Measurements from ENCODE around the gene RSPRY1. TPM values are rescaled to one million over a fixed set of nuclear protein-coding genes. Genes with fewer than 3 reads are reported as not detected.

Gene RSPRY1
- total RNA-seq, 3 donors from 2014 or later: 40.6 to 44.1 (median 42.0) TPM

GRCh38 chr16:57284952-57285363 lies 98.8 kb downstream of the RSPRY1 start:
- ATAC-seq: no peak
- DNase-seq: no peak
- H3K9me3 ChIP-seq: no peaks in the 10 kb centered on the region
- intact Hi-C loops (cut with DNase I, micrococcal nuclease): no loop called here
- TF ChIP-seq, protein P1, sequence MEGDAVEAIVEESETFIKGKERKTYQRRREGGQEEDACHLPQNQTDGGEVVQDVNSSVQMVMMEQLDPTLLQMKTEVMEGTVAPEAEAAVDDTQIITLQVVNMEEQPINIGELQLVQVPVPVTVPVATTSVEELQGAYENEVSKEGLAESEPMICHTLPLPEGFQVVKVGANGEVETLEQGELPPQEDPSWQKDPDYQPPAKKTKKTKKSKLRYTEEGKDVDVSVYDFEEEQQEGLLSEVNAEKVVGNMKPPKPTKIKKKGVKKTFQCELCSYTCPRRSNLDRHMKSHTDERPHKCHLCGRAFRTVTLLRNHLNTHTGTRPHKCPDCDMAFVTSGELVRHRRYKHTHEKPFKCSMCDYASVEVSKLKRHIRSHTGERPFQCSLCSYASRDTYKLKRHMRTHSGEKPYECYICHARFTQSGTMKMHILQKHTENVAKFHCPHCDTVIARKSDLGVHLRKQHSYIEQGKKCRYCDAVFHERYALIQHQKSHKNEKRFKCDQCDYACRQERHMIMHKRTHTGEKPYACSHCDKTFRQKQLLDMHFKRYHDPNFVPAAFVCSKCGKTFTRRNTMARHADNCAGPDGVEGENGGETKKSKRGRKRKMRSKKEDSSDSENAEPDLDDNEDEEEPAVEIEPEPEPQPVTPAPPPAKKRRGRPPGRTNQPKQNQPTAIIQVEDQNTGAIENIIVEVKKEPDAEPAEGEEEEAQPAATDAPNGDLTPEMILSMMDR (IDR thresholded peaks at IDR 0.05): no peak
- H3K4me3 ChIP-seq: peak overlapping the region; percentile 14
- H3K4me1 ChIP-seq (ENCODE audit: low read depth): peaks cover 11% of the 10 kb centered on the region
- H3K36me3 ChIP-seq (ENCODE audit: low read depth): no peaks in the 10 kb centered on the region

DNA sequence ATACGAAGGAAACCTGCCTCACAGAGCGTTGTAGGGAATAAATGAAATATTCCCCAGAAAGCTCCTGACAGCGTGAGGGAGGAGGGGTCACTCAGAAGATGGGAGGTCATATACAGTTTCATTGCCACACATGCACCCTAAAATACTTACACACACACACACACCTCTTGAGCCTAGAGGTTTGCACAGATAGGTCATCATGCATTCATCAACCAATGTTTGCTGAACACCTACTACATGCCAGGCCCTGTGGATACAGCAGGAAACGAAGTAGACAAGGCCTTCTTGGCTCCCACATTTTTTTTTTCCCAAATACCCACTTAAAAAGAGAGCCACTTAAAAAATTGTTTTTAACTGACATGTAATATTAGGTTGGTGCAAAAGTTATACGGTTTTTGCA lies 99.2 kb downstream of the RSPRY1 start:
- no peak for ATAC-seq
- DNase-seq: no peak
- no peak overlapping the region for H3K4me3 ChIP-seq
- no peaks in the 10 kb centered on the region for H3K36me3 ChIP-seq (ENCODE audit: low read depth)
- TF ChIP-seq, protein P1 (IDR thresholded peaks at IDR 0.05): no peak
- H3K4me1 ChIP-seq (ENCODE audit: low read depth): peaks cover 9% of the 10 kb centered on the region
- intact Hi-C loops (cut with DNase I, micrococcal nuclease): no loop called here
- no peaks in the 10 kb centered on the region for H3K9me3 ChIP-seq

DNA sequence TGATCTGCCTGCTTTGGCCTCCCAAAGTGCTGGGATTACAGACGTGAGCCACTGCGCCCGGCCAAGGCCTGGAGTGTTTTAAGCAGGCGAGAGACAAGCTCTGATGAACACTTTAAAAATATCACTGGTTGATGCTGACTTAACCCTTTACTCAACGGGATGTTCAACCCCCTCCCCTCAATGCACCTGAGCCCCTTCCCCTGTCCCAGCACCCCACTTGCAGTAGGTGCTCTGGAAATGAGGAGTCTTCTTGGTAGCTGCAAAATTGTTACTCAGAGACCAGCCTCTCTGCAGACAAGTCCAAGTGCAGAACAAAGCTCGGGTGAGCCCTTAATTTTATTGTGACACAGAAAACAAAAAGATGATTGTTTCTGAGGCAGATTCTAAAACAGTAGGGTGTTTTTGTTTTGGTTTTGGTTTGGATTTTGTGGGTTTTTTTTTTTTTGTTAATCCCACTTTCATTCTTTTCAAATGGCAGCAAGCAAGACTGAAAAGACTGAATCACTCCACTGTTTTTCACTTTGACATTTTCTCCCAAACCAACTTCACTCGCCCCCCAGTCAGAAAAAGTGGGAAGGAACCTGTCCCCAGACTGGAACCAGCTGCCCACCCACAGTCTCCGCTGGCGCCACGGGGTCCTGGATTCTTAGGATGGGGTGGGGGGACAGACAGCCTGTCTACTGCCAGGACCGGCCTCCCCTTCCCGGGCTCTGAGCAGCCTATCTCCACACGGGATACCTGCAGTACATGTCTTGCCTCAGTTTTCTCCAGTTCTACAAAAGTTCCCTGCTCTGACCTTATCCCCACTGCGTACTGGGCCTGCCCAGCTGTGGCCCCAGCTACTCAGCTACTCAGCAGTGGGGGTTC lies 103.5 kb downstream of the RSPRY1 start:
- Histone ChIP-seq H3K4me1 (ENCODE audit: low read depth) (no peaks in the 10 kb centered on the region), H3K9me3 (no peaks in the 10 kb centered on the region), H3K36me3 (ENCODE audit: low read depth) (no peaks in the 10 kb centered on the region), H3K4me3 (no peak overlapping the region)
- ATAC-seq (no peak), DNase-seq (no peak)
- TF ChIP-seq, protein P1 (IDR thresholded peaks at IDR 0.05): no peak
- intact Hi-C loops (cut with DNase I, micrococcal nuclease): no loop called here

Other genes with a start within 250 kb of the RSPRY1 start
- gene CETP, start 224.4 kb upstream of the RSPRY1 start, total RNA-seq: under 1 TPM in 2 of 3 donors, not detected in 1; 0.22 to 0.35 TPM
- gene NLRC5, start 196.8 kb upstream of the RSPRY1 start, total RNA-seq: 100 to 1,000 TPM; 110 to 127 (median 113) TPM
- gene CPNE2, start 93.7 kb upstream of the RSPRY1 start, total RNA-seq: 10 to 100 TPM; 48.7 to 77.0 (median 52.5) TPM
- 100 to 1,000 TPM in 2 of 3 donors, 10 to 100 TPM in 1; 97.9 to 138 (median 114) TPM for gene PSME3IP1, start 290 bp upstream of the RSPRY1 start, total RNA-seq
- 10 to 100 TPM; 29.2 to 39.7 (median 35.4) TPM for gene ARL2BP, start 58.9 kb downstream of the RSPRY1 start, total RNA-seq
- 1 to 10 TPM; 2.8 to 8.6 (median 4.3) TPM for gene PLLP, start 98.3 kb downstream of the RSPRY1 start, total RNA-seq
- under 1 TPM; 0.16 to 0.51 (median 0.41) TPM for gene CCL22, start 172.5 kb downstream of the RSPRY1 start, total RNA-seq
- 10 to 100 TPM in 1 of 3 donors, 1 to 10 TPM in 2; 2.6 to 10.5 (median 3.5) TPM for gene CX3CL1, start 186.2 kb downstream of the RSPRY1 start, total RNA-seq
- not detected for gene CCL17, start 218.4 kb downstream of the RSPRY1 start, total RNA-seq

Measured in mucosa of descending colon (tissue), 3 donors.